ENCODE results near the gene SLC2A4.

SLC2A4 gene

DNA sequence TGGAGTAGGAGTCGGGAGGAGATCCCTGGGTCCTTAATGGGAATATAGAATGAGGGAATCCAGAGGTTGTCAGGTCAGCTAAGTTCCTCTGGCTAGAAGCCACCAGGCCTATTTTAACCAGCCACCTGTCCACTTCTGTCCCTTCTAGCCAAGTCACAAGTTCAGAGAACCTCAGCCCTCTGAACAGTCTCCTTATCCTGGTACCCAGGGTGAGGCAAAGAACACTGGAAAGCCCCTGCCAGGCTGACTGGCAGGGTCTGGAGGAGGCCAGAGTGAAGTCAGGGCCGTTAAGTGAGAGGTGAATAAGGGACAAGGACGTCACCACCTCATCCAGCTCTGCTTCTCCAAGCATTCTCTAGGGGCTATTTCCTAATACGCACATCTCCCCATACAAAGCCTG lies 32.7 kb upstream of the SLC2A4 start:
- no peak for DNase-seq

DNA sequence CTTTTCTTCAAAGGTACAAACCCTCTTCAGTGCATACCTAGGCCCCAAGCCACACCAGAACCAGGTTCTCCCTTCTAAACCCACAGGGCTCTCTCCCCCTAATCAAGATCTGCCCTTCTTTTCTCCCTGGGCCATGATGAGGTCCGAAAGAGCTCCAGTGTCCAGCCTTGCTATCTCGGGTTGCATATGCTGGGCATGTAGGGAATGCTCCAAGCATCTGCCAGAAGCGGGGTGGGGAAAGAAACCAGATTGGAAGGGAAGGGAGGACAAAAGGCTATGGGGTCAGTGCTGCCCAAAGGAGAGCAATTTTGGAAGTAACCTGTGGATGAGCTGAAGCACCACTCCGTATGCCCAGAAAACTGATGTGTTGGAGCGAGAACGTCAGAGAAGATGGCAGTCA lies 32.3 kb upstream of the SLC2A4 start:
- no peak for DNase-seq

DNA sequence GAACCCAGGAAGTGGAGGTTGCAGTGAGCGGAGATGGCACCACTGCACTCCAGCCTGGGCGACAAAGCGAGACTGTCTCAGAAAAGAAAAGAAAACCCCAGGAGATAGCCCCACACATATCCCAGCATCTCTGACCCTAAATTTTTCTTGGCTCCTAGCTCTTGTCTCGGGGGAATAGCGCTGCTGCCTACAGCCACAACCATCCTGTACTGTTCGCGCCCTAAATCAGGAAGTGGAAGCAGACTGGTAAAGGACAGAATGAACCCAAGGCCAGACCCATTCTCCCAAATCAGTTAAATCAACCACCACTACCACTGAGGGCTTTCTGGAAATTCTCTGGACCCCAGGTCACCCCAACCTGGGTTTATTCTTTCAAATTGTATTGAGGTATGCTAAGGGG lies 31.7 kb upstream of the SLC2A4 start:
- no peak for DNase-seq

DNA sequence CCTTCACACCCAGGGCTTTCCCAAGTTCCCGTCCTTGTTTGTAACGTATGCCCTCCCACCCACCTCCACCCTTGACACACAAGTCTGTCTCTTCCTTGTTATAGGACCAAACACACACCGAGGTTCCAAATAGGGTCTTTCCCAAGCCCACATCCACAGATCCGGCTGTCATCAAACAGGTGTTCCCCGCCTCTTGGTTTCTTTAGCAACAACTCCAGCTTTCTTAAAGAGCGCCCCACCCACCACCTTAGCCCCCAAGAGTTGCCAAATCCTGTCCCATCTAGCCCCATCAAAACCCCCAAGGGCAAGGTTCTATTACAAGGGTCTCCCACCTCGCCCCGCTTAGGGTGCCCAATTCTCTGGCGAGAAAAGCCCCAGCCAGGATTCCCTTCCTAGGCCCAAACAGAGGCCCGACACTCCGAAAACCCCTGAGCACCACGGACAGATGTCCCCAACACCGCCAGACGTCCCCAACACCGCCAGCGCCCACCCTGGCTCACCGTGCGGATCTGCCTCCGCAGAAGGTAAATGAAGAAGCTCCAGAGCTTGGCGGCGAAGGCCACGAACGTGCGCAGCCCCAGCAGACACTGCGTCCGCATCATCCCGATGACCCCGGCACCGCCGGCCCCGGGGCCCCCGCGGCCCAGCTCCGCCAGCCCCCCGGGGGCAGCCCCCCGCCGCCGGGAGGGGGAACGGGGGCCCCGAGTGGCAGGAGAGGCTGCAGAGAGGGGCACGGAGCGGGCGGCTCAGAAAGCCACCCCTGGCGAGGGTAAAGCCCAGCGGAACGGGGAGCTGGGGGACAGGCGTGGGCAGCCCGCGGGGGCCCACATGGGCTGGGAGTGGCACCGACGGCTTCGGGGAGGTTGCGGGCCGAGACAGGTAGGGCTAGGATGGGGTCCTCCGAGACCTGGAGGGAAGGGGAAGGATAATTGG lies 30.6 kb upstream of the SLC2A4 start:
- DNase-seq = no peak

DNA sequence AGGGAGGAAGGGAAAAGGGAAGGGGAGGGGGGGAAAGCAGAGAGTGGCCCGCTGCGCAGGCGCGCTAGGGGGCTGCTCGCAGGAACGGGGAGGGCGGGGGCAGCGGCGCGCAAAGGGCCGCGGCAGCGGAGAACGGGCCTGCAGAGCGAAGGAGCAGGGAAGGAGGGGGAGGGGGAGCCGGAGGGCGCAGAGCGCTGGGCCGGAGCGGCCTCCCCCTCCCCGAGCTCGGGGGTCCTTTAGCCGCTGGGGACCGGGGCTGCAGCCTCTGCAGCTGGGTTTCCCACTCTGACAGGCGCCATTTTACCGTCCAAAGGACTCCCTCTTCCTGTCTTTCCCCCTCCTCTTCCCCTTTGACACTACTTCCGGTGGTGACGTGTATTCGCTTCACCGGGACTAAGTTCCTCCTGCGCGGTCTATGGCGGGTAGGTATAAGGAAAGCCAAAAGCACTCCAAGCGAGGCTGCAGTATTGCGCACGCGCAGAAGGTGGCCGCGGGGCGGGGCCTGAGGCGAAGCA lies 29.8 kb upstream of the SLC2A4 start, which contains the start of gene CTDNEP1:
Gene CTDNEP1 (minus strand): TSS at position 74 of the 515 bp plus-strand sequence. CDS start 438 bp downstream, outside the sequence.
- DNase-seq = peak; percentile 96

DNA sequence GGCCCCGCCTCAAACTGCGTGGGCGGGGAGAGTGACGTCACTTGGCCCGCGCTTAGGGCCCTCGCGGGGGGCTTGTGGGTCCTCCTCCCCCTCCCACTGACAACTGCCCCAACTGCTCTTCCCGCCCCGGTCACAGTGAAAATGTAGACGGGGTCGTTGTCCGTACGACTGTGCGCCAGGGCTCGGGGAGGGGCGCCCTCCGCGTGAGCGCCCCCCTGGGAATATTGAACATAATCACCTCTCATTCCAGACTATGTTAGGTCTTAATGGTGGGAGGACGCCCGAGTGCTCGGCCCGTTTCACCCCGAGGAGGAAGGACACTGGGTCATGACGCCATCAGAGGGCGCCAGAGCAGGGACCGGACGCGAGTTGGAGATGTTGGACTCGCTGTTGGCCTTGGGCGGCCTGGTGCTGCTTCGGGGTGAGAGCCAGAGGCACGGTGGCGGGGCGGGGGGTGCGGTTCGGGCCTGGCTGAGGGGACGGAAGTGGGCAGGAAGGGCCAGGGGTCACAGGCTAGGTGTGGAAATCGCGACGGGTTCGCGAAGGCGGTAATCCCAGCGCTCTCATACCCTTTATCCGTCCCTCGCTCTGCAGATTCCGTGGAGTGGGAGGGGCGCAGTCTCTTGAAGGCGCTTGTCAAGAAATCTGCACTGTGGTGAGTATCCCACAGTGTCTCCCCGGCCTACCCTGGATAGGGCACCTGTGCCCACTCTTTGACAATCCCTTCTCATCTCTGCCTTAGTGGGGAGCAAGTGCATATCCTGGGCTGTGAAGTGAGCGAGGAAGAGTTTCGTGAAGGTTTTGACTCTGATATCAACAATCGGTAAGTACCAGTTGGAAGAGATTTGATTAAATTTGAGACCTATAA lies 29.1 kb upstream of the SLC2A4 start, which contains the start of gene ELP5:
Gene ELP5 (plus strand): TSS at position 40 of the 868 bp plus-strand sequence. CDS start 336 bp downstream, at position 376.
- DNase-seq = peak; percentile 73

DNA sequence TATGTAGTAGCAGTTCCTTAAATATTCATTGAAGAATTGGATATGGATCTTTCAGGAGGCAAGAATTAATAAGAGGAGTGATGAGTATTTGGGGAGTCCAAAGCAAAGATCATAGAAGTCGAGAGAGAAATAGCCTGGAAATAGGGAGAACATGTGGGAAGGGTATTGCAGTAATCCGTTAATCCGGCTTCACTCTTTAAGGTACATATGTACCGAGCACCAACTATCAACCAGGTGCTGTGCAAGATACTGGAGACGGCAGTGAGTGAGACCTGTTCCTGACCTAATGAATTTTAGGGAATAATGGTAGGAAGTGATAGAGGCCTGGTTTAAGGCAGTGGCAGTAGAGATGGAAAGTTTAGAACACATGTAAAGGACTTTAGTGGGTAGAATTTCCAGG lies 28.4 kb upstream of the SLC2A4 start:
- no peak for DNase-seq

DNA sequence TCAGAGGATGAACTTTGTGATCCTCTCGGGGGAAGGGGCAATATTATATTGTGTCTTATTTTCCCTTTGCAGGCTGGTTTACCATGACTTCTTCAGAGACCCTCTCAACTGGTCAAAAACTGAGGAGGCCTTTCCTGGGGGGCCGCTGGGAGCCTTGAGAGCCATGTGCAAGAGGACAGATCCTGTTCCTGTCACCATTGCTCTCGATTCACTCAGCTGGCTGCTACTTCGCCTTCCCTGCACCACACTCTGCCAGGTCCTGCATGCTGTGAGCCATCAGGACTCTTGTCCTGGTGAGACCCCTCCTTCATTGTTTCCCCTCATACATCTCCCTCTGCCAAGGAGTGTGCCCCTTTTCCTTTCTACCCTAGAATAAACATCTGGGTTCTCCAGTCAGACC lies 27.0 kb upstream of the SLC2A4 start:
- DNase-seq = no peak

DNA sequence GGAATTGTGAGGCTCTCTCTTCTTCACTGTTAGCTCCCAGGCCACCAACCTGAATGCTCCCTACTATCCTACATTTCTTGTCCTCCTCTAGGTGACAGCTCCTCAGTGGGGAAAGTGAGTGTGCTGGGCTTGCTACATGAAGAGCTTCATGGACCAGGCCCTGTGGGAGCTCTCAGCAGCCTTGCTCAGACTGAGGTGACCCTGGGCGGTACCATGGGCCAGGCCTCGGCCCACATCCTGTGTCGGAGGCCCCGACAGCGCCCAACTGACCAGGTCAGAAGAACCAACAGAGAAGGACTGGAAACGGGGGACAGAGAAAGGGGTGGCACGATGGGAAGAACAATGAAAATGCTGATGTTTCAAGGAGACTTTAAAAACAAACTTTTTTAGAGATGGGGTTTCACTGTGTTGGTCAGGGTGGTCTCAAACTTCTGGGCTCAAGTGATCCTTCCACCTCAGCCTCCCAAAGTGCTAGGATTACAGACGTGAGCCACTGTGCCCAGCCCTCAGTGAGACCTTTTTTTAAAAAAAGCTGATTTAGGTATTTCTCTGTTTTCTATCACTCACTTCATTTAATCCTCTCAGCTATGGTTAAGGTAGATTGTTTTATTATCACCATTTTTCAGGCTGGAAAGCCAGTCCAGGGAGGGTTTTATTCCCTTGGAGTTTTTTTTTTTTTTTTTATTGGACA lies 24.6 kb upstream of the SLC2A4 start:
- DNase-seq = no peak

DNA sequence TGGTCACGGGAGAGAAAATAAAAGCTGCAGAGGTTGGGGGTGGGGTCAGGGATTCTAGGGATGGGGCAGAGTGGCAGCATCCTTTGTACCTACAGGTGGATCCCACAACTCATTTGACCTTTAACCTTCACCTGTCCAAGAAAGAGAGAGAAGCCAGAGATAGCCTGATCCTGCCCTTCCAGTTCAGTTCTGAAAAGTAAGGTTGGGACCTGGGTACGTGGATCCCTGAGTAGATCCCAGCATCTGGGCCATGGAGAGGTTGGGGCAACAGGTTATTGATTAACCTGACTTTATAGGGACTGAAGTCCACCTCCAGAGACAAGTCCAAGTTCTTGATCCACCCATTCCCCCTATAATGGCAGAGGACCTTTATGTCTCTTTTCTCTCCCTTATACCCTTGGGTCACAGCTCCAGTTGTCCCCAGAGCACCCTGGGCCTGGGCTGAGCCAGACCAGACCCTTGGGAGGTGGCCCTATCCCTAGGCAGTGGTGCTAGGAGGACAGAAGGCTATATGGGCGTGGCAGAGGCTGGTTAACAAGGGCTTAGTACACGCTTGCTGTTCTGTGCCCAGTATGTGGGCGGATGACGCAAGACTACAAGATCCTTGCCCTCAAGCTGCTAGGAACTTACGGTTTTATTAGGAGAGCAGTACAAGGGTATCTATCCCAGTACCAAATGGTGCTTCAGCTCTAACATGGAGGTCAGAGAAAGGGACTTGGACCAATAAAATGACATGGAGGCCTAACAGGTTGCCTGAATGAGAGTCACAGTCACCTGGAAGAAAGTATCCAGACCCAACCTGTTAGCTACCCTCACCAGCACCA lies 22.6 kb upstream of the SLC2A4 start:
- no peak for DNase-seq

DNA sequence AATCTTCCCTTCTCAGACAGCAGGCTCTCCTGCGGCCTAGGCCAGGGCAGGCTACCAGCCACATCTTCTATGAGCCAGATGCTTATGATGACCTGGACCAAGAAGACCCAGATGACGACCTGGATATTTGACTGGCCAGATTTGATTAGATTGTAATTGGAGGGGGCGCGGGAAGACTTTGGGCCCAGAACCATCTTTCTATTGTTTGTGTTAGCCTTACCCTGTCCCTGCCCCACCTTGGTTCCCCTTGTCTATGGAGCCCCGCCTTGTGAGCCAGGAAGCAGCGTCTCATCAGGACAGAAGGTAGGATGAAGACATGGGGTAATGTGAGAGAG lies 22.0 kb upstream of the SLC2A4 start:
- DNase-seq = no peak

DNA sequence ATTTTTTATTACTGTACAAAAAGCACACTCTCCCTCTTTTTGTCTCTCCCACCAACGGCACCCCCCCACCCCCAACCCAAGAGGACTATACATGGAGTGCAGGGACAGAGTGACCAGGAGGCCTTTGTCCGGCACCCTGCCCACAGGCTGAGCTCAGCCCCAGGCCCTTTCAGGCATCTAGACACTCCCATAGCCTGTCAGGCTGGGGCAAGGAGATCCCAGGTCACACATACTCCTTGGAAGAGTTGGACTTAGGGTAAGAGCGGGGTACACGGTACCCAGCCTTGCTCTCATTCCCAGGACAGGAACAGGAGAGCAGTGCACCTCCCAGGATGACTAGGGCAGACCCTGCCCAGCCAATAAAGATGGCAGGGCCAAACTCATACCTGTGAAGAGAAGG lies 21.4 kb upstream of the SLC2A4 start:
- no peak for DNase-seq

DNA sequence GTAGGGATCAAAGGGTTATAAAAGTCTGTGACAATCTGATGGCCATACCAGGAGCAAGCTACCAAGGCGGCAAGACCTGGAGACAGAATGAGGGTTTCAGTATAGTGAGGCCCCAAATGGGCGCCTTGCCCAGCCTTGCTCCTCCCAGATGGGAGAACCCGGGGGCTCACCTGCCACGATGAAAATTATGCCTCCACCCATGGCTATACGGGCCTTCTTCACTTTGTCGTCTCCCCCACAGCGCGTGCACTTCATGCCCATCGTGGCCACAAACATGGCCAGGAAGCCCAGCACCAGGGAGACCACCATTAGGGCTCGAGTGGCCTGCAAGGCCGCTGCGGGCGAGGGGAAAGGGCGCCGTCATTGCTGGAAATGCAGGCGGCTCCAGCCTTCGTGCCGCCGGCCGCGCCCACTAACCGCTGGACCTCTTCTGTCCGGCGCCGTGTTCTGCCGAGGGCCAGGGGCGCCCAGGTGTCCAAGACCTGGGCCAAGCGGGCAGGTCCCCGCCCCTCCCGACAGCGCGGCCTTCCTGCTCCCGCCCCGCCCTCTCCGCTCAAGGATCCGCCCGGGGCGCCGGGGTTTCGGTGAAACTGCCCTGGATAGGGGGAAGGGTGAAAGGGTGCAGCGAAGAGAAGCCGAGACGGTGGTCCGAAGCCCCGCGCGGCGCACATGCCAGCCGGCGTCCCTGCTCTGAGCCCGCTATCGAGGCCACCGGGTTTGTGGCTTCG lies 20.7 kb upstream of the SLC2A4 start:
- peak; percentile 27 for DNase-seq

DNA sequence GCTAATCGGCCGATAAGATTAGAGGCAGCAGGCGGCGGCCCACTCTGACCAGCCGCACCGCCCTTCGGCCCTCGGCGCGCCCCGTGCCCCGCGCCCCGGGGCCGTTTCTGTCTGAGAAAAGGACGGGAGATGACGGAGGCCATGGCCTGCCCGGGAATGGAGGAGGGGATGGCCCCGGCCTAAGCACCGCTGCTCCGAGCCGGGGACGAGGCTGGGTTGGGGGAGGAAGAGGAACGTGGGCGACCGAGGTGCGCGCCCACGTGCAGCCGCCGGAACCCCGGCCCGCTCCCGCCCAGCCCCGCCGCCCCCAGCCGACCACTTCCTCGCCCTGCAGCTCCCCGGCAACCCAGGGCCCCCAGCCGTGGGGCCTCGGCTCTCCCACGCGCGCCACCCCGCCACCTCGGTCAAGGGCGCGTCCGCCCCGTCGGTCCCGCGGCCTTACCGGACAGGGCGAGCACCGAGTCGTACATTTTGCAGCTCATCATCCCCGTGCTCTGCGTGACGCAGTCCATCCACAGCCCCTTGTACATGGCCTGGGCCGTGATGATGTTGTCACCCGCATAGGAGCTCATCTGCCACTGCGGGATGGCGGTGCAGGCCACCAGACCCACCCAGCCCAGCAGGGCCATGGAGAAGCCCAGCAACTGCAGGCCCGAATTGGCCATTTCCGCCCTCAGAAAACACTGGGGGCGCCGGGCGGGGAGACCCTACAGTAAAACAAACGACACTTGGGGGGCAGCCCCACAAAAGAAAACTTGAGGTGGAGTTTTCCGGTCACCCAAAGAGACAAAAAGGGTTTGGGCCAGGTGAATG lies 19.9 kb upstream of the SLC2A4 start:
- no peak for DNase-seq

DNA sequence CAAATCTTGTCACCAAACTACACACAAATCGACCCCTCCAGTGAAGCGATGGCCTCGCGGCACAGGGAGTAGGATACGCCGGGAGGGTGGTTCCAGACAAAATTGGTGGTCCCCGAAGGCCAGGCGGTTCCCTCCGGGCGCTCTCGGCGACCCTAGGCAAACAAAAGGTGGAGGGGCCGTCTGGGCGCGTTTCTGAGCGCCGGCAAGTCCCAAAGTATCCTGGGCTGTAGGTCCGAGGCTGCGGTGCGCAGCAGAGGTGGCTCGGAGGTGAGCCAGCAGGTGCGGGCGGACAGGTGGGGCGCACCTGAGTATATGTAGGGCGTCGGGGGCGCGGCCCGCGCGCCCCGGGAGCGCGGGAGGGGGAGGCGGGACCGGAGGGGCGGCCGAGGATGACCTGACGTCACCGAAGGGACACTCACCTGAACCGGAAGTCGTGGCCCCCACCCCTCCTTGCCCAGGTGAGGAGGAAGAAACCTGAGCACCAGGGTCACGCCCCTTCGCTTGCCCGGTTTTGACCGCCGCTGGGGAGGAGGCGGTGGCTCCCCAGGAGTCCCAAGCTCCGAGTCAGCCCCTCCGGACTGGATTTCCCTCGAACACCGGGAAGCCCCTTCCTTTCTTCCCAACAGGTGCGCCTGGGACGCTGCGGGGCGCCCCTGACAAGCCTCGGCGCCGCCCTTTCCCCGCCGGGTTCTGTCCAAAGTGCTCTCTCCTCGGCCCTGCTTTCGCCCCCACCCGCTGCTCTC lies 19.2 kb upstream of the SLC2A4 start, which contains the start of gene CLDN7:
Gene CLDN7 (minus strand): TSS at position 287 of the 743 bp plus-strand sequence. CDS start 435 bp downstream, outside the sequence.
- peak; percentile 87 for DNase-seq

DNA sequence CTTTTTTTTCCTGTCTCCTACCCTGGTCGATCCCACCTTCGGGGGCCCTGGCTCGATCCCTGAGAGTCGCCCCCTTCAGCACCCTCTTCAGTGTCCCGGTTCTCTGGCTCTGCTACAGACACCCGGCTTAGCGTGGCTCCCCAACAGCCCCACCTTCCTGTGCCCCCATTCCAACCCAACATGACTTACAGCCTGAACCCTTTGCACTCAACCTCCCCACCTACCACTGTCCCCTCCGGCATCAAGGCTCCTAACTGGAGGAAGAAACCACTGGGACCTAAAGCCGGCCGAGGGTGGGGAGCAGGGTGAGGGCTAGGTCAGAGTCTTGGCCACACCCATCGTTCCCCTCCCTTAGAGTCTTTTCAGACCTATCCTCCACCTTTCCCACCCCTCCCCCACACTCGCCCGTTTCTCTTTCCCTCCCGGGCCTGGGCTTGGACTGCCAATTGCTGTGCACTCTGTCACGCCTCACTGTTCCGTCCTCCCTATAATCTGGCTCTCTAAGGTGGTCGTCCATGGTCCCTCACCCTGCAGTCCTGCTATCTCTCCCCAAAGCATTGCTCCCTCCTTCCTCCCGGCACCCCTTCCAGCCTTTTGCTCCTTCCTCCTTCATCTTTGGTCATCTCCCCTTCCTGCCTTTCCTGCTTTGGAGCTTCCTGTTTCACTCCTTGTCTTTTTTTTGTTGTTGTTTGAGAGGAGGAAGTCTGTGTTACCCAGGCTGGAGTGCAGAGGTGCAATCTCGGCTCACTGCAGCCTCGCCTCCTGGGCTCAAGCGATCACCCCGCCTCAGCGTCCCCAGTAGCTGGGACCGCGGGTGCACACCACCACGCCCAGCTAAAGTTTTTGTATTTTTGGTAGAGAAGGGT lies 18.4 kb upstream of the SLC2A4 start:
- peak; percentile 22 for DNase-seq

DNA sequence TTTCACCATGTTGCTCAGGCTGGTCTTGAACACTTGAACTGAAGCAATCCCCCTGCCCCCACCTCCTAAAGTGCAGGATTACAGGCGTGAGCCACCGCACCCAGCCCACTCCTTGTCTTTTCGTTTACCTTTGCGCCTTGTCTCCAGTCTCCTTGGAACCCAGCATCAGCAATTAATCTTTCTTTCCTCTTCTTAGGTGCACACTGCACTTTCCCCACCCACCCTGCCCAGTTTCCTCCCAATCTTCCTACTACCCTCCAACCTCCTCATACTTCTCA lies 17.8 kb upstream of the SLC2A4 start:
- DNase-seq = no peak

DNA sequence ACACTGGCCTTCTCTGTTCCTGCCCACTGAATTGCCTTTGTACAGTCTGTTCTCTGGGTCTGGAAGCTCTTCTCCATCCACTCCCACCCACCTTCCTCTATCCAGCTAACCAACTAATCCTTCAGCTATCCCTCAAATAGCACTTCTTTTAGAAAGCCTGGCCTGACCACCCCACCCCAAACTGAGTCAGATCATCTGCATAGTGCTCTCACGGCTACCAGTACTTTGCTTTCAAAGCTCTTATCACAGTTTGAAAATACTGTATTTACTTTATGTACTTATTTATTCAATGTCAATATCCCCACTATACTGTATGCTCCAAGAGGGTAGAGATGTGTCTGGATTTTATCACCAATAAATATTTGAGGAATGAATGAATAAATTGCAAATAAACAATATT lies 14.7 kb upstream of the SLC2A4 start:
- no peak for DNase-seq

DNA sequence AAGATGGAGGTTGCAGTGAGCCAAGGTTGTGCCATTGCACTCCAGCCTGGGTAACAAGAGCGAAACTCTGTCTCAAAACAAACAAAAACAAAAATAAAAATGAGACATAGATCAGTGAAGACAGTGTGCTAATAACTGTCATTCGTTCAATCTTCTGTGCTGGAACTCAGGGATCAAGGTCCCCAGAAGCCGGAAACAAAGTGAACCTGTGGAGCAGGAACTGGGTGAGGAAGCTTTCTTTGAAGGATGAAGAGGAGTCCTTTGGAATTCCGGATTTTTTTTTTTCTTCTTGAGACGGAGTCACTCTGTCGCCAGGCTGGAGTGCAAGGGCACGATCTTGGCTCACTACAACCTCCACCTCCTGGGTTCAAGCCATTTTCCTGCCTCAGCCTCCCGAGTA lies 2.1 kb upstream of the SLC2A4 start:
- DNase-seq = no peak
